MM.1S (cell line): ENCODE results near the gene SERPINB13.

Experiments
- DNase-seq: peaks from one replicate; pipeline ENCODE4 v3.0.0-alpha.2; 2015
- H2AFZ ChIP-seq: fragments of 300-600 bp; sonication (generic); 2 replicates; pipeline ENCODE4 v1.6.0; 2016; ENCODE audit warnings: antibody characterized with exemption, low read length
- H3F3A ChIP-seq: fragments of 300-600 bp; sonication (generic); 2 replicates; pipeline ENCODE4 v1.6.1; 2016; ENCODE audit warnings: mild to moderate bottlenecking, antibody characterized with exemption, low read length, moderate library complexity, mixed read lengths; ENCODE audit not compliant: insufficient read depth
- H3K27ac ChIP-seq: fragments of 300-600 bp; sonication (generic); 2 replicates; pipeline ENCODE4 v1.5.1; 2016; ENCODE audit warnings: mild to moderate bottlenecking, low read length
- H3K27me3 ChIP-seq: fragments of 300-600 bp; sonication (generic); replicated peaks from 2 replicates; pipeline ENCODE4 v1.6.0; 2016; ENCODE audit warnings: low read length; ENCODE audit not compliant: insufficient read depth
- H3K36me3 ChIP-seq: fragments of 300-600 bp; sonication (generic); replicated peaks from 2 replicates; pipeline ENCODE4 v1.6.1; 2016; ENCODE audit warnings: mild to moderate bottlenecking, low read length, mixed read lengths; ENCODE audit not compliant: insufficient read depth
- H3K4me1 ChIP-seq: fragments of 300-600 bp; sonication (generic); 2 replicates; pipeline ENCODE4 v1.6.1; 2016; ENCODE audit warnings: low read length, mixed read lengths
- H3K4me2 ChIP-seq: fragments of 300-600 bp; sonication (generic); 2 replicates; pipeline ENCODE4 v1.6.0; 2016; ENCODE audit warnings: low read depth, low read length
- H3K4me3 ChIP-seq: fragments of 300-600 bp; sonication (generic); 2 replicates; pipeline ENCODE4 v1.5.1; 2016; ENCODE audit warnings: low read length, mixed read lengths
- H3K79me2 ChIP-seq: fragments of 300-600 bp; sonication (generic); 2 replicates; pipeline ENCODE4 v1.6.1; 2016; ENCODE audit warnings: mixed run types, low read length, mixed read lengths
- H3K9ac ChIP-seq: fragments of 300-600 bp; sonication (generic); 2 replicates; pipeline ENCODE4 v1.6.1; 2016; ENCODE audit warnings: low read length, mixed read lengths
- H3K9me2 ChIP-seq: fragments of 300-600 bp; sonication (generic); replicated peaks from 2 replicates; pipeline ENCODE4 v1.6.1; 2016; ENCODE audit warnings: mild to moderate bottlenecking, low read length, mixed read lengths; ENCODE audit not compliant: insufficient read depth
- H3K9me3 ChIP-seq: fragments of 300-600 bp; sonication (generic); replicated peaks from 2 replicates; pipeline ENCODE4 v1.6.1; 2016; ENCODE audit warnings: mild to moderate bottlenecking, low read length, mixed read lengths; ENCODE audit not compliant: insufficient read depth
- H4K20me1 ChIP-seq: fragments of 300-600 bp; sonication (generic); 2 replicates; pipeline ENCODE4 v1.6.1; 2016; ENCODE audit warnings: mild to moderate bottlenecking, low read length, moderate library complexity, mixed read lengths; ENCODE audit not compliant: insufficient read depth
- CTCF ChIP-seq: fragments of 300-600 bp; sonication (generic); IDR thresholded peaks from 2 replicates; pipeline ENCODE4 v1.5.1; 2016; ENCODE audit warnings: antibody characterized with exemption, low read length, mixed read lengths
- EZH2 ChIP-seq: fragments of 300-600 bp; sonication (generic); optimal IDR thresholded peaks from 2 replicates; pipeline ENCODE3; 2017; ENCODE audit warnings: low read depth, mild to moderate bottlenecking, antibody characterized with exemption, low read length, mixed read lengths
- EZH2phosphoT487 ChIP-seq: fragments of 300-600 bp; sonication (generic); IDR thresholded peaks from 2 replicates; pipeline ENCODE4 v1.6.1; 2018; ENCODE audit warnings: antibody characterized with exemption, low read length

The SERPINB13 gene

GRCh38 chr18:63559567-63560491, 27.3 kb upstream of the SERPINB13 start:
- Histone ChIP-seq H3K27ac (no peak overlapping the region), H3K79me2 (no peaks in the 10 kb centered on the region), H3K4me1 (peaks cover 20% of the 10 kb centered on the region), H3K27me3 (no peaks in the 10 kb centered on the region), H3K36me3 (no peaks in the 10 kb centered on the region), H3K4me2 (no peak overlapping the region), H3F3A (no peaks in the 10 kb centered on the region), H3K9ac (no peak overlapping the region), H3K9me3 (no peaks in the 10 kb centered on the region), H3K9me2 (no peaks in the 10 kb centered on the region), H3K4me3 (no peak overlapping the region), H4K20me1 (no peaks in the 10 kb centered on the region), H2AFZ (no peak overlapping the region)
- no peak for DNase-seq
- TF ChIP-seq EZH2phosphoT487 (no peak), EZH2 (no peak), CTCF (no peak)

- peaks cover 20% of the 10 kb centered on the region for H3K4me1 ChIP-seq
- H3K36me3 ChIP-seq: no peaks in the 10 kb centered on the region
- DNase-seq: peak; percentile 49
- H3K27me3 ChIP-seq: no peaks in the 10 kb centered on the region
- H3F3A ChIP-seq: no peaks in the 10 kb centered on the region
- no peaks in the 10 kb centered on the region for H4K20me1 ChIP-seq
- H3K27ac ChIP-seq: peak overlapping the region; percentile 53; the same call in 1 of the 2 replicates
- H3K9ac ChIP-seq: peak overlapping the region; percentile 12; the same call in 1 of the 2 replicates
- H3K9me3 ChIP-seq: no peaks in the 10 kb centered on the region
- peak overlapping the region; percentile 59 for H3K4me2 ChIP-seq
- H2AFZ ChIP-seq: peak overlapping the region; percentile 70
- TF ChIP-seq CTCF (no peak), EZH2phosphoT487 (no peak), EZH2 (no peak)
- no peaks in the 10 kb centered on the region for H3K79me2 ChIP-seq
- peak overlapping the region; percentile 13; the same call in 1 of the 2 replicates for H3K4me3 ChIP-seq
- H3K9me2 ChIP-seq: no peaks in the 10 kb centered on the region
These were observed 24.9 kb upstream of the SERPINB13 start for GRCh38 chr18:63562284-63562683.

- Histone ChIP-seq H3K27ac (no peak overlapping the region), H3F3A (no peaks in the 10 kb centered on the region), H3K9me3 (no peaks in the 10 kb centered on the region), H3K79me2 (no peaks in the 10 kb centered on the region), H3K36me3 (no peaks in the 10 kb centered on the region), H3K27me3 (no peaks in the 10 kb centered on the region), H3K9me2 (no peaks in the 10 kb centered on the region), H4K20me1 (no peaks in the 10 kb centered on the region), H3K4me1 (peaks cover 20% of the 10 kb centered on the region), H3K4me3 (no peak overlapping the region), H2AFZ (no peak overlapping the region), H3K4me2 (no peak overlapping the region), H3K9ac (no peak overlapping the region)
- TF ChIP-seq EZH2phosphoT487 (no peak), EZH2 (no peak), CTCF (no peak)
- no peak for DNase-seq
These were observed 23.1 kb upstream of the SERPINB13 start for GRCh38 chr18:63564021-63564420.
